Uterus (tissue), 4 donors: ENCODE data around the gene HAO2. TPM values are rescaled to one million over a fixed set of nuclear protein-coding genes. Genes with fewer than 3 reads are reported as not detected.

Experiments used
- DNase-seq, 2 donors: peaks; one replicate each; pipeline ENCODE4 v3.0.0-alpha.2; 2019 to 2020
- H3K27ac ChIP-seq, 2 donors: fragments of 200-600 bp; sonication (generic); 1 replicate in 1 of 2; 2 replicates in 1 of 2; pipeline ENCODE4 v1.5.1; 2016 to 2018
- H3K27me3 ChIP-seq, 2 donors: fragments of 200-600 bp; sonication (generic); one replicate each; pipeline ENCODE4 v1.5.1; 2018 to 2019; ENCODE audit warnings: control low read depth in 1 of 2
- H3K36me3 ChIP-seq, 2 donors: fragments of 200-600 bp; sonication (generic); one replicate each; pipeline ENCODE4 v1.5.1; 2019; ENCODE audit warnings: control low read depth in 1 of 2
- H3K4me1 ChIP-seq, 2 donors: fragments of 200-600 bp; sonication (generic); one replicate each; pipeline ENCODE4 v1.5.1; 2018 to 2019; ENCODE audit warnings: control low read depth in 1 of 2
- H3K4me3 ChIP-seq, 2 donors: fragments of 200-600 bp; sonication (generic); 1 replicate in 1 of 2; 2 replicates in 1 of 2; pipeline ENCODE4 v1.5.1; 2018 to 2019; ENCODE audit warnings: mild to moderate bottlenecking in 1 of 2
- H3K9me3 ChIP-seq, 2 donors: fragments of 200-600 bp; sonication (generic); one replicate each; pipeline ENCODE4 v1.5.1; 2019; ENCODE audit warnings: control low read depth in 1 of 2
- CTCF ChIP-seq, 4 experiments: fragments of 200-600 bp in 2 of 4; fragments of 450-650 bp in 2 of 4; sonication (generic) in 2 of 4; IDR thresholded peaks; one replicate each; pipeline ENCODE4 v1.5.1; 2016 to 2019; ENCODE audit warnings: antibody characterized with exemption in 4 of 4, mild to moderate bottlenecking in 2 of 4, moderate library complexity in 1 of 4
- POLR2A ChIP-seq, 2 donors: fragments of 450-650 bp; IDR thresholded peaks; one replicate each; pipeline ENCODE4 v1.6.1; 2016; ENCODE audit warnings: antibody characterized with exemption in 2 of 2, mild to moderate bottlenecking in 1 of 2, moderate library complexity in 1 of 2
- intact Hi-C: fragments of 100-400 bp; cut with DNase I; formaldehyde crosslinking; loops from one replicate; pipeline ENCODE4 v1.15.1; 2023; ENCODE audit warnings: low total_unique reads
- total RNA-seq, 4 donors: library from RNA; depleted of rRNA in 3 of 4; stranded (reverse); fragments of >200 nt in 3 of 4; gene quantifications; one replicate each; pipeline versions ENCODE4 v1.1.0 to v1.2.4, GENCODE V29; 2014 to 2023
- donor health status: DM: yes; HTN: yes; CAD: no.

The HAO2 gene
- total RNA-seq, 4 donors from 2014 or later = 0.90 to 1.4 TPM; not detected in 2

GRCh38 chr1:119326251-119326650 is 42.3 kb upstream of the HAO2 start:
- no peaks in the 10 kb centered on the region for H3K27me3 ChIP-seq
- intact Hi-C loops = no loop called here
- no peaks in the 10 kb centered on the region for H3K36me3 ChIP-seq
- no peak for DNase-seq
- peaks cover 0 to 3% of the 10 kb centered on the region in 2 donors for H3K4me1 ChIP-seq
- no peak overlapping the region for H3K4me3 ChIP-seq
- no peak overlapping the region for H3K27ac ChIP-seq
- no peaks in the 10 kb centered on the region for H3K9me3 ChIP-seq
- no peak for TF ChIP-seq CTCF (IDR thresholded peaks at IDR 0.05)
- TF ChIP-seq POLR2A (IDR thresholded peaks at IDR 0.05) = no peak

- Histone ChIP-seq H3K27ac (peak overlapping the region in 1 of 2 donors; percentile 48), H3K36me3 (no peaks in the 10 kb centered on the region), H3K4me3 (peak overlapping the region; percentile 31 to 38), H3K9me3 (no peaks in the 10 kb centered on the region), H3K27me3 (no peaks in the 10 kb centered on the region), H3K4me1 (peaks cover 0 to 3% of the 10 kb centered on the region in 2 donors)
- intact Hi-C loops = no loop called here
- peak in 1 of 2 donors; percentile 26 for DNase-seq
- TF ChIP-seq CTCF (IDR thresholded peaks at IDR 0.05) (no peak), POLR2A (IDR thresholded peaks at IDR 0.05) (no peak)
Measured at GRCh38 chr1:119327094-119327449, 41.5 kb upstream of the HAO2 start.

GRCh38 chr1:119327450-119328155 is 41.0 kb upstream of the HAO2 start:
- Histone ChIP-seq H3K4me3 (peak overlapping the region; percentile 31 to 38), H3K4me1 (peaks cover 0 to 3% of the 10 kb centered on the region in 2 donors), H3K36me3 (no peaks in the 10 kb centered on the region), H3K27me3 (no peaks in the 10 kb centered on the region), H3K27ac (peak overlapping the region in 1 of 2 donors; percentile 48), H3K9me3 (no peaks in the 10 kb centered on the region)
- peak in 2 of 4 experiments; percentile 13 to 29 for TF ChIP-seq CTCF (IDR thresholded peaks at IDR 0.05)
- no peak for TF ChIP-seq POLR2A (IDR thresholded peaks at IDR 0.05)
- intact Hi-C loops = no loop called here
- peak; percentile 78 to 87 for DNase-seq

GRCh38 chr1:119329541-119330461 is 38.8 kb upstream of the HAO2 start:
- intact Hi-C loops = no loop called here
- DNase-seq = no peak
- H3K9me3 ChIP-seq = no peaks in the 10 kb centered on the region
- no peaks in the 10 kb centered on the region for H3K36me3 ChIP-seq
- TF ChIP-seq CTCF (IDR thresholded peaks at IDR 0.05) = no peak
- peak overlapping the region; percentile 13 to 14 for H3K27ac ChIP-seq
- H3K4me3 ChIP-seq = no peak overlapping the region
- H3K4me1 ChIP-seq = peaks cover 0 to 3% of the 10 kb centered on the region in 2 donors
- H3K27me3 ChIP-seq = no peaks in the 10 kb centered on the region
